ENCODE measurements around the gene ITGB4. TPM values are rescaled to one million over a fixed set of nuclear protein-coding genes. Genes with fewer than 3 reads are reported as not detected.

The ITGB4 gene
- total and polyA plus RNA-seq, 9 of the 15 experiments (the other 6 are each of a cell fraction or from before 2014, with no cell fraction given), result 0.05 to 2.8 (median 0.76) TPM; not detected in 3

DNA sequence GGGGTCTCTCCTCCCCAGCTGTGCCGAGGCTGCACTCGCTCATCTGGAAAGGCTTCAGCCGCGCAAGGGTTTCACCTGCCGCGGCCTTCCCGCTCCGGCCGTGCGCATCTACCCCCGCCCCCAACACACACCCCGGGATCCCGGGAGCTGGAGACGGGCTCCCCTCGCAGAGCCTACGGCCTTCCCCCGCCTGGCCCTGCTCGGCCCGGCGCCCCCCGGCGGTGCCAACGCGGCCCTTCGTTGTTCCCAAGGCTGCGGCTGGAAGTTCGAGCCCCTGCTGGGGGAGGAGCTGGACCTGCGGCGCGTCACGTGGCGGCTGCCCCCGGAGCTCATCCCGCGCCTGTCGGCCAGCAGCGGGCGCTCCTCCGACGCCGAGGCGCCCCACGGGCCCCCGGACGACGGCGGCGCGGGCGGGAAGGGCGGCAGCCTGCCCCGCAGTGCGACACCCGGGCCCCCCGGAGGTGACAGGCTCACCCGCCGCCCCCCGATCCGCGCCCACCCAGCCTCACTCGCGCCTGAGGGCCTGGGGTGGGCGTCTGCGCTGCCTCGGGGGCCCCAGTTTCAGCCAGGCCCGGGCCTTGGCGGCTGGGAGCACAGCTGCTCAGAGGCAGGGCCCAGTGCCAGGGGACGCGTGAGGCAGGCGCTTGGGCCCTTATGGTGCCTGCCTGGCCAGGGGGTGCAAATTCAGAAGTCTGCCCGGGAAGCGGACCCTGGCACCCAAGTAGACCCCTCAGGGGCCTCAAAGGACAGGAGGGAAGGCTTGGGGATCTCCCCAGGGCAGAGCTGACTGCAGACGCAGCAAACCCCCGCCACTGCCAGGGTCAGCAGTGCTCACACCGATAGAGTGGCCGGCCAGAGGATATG is 32.5 kb downstream of the ITGB4 start (continued):
- TF ChIP-seq, protein P1, sequence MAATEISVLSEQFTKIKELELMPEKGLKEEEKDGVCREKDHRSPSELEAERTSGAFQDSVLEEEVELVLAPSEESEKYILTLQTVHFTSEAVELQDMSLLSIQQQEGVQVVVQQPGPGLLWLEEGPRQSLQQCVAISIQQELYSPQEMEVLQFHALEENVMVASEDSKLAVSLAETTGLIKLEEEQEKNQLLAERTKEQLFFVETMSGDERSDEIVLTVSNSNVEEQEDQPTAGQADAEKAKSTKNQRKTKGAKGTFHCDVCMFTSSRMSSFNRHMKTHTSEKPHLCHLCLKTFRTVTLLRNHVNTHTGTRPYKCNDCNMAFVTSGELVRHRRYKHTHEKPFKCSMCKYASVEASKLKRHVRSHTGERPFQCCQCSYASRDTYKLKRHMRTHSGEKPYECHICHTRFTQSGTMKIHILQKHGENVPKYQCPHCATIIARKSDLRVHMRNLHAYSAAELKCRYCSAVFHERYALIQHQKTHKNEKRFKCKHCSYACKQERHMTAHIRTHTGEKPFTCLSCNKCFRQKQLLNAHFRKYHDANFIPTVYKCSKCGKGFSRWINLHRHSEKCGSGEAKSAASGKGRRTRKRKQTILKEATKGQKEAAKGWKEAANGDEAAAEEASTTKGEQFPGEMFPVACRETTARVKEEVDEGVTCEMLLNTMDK (IDR thresholded peaks at IDR 0.05; ENCODE audit: borderline replicate concordance, insufficient read depth, low read depth, low read length, poor library complexity, severe bottlenecking), result peak; percentile 92

GRCh38 chr17:75754378-75755204 is 33.3 kb downstream of the ITGB4 start:
- Histone ChIP-seq H3K27me3 (ENCODE audit: control insufficient read depth in 2 of 2, insufficient read depth in 2 of 2, low read length in 2 of 2) (no peaks in the 10 kb centered on the region), H3K79me2 (ENCODE audit: control insufficient read depth, insufficient read depth, low read length) (no peaks in the 10 kb centered on the region), H3K4me2 (ENCODE audit: insufficient read depth, low read length) (peak overlapping the region; percentile 61), H3K9me1 (ENCODE audit: control insufficient read depth, insufficient read depth, low read length) (no peaks in the 10 kb centered on the region), H3K9me3 (replicated peaks; ENCODE audit: control insufficient read depth, insufficient read depth, low read depth, low read length) (no peaks in the 10 kb centered on the region), H4K20me1 (replicated peaks; ENCODE audit: control insufficient read depth, insufficient read depth, low read length) (no peaks in the 10 kb centered on the region; the same call in 1 of the 2 replicates), H3K9ac (ENCODE audit: insufficient read depth in 1 of 2, low read depth in 2 of 2, low read length in 2 of 2) (peak overlapping the region; percentile 59 to 91), H3K36me3 (ENCODE audit: control insufficient read depth, insufficient read depth, low read length) (no peaks in the 10 kb centered on the region), H2AFZ (ENCODE audit: low read depth, low read length) (peak overlapping the region; percentile 97), H3K27ac (ENCODE audit: extremely low read depth, low read depth, low read length) (peak overlapping the region; percentile 76), H3K4me3 (no peak overlapping the region), H3K4me1 (replicated peaks in 1 of 2; ENCODE audit: control insufficient read depth in 2 of 2, insufficient read depth in 2 of 2, low read length in 2 of 2) (peaks cover 13 to 80% of the 10 kb centered on the region in 2 experiments)
- ChIA-PET CTCF (ENCODE audit: low intra/inter-chr PET ratio) (no interaction called here), POLR2A (interaction anchor here (0.6 to 14.7 kb wide), 7 partner anchors 9 to 516 kb away, joined by 3 to 464 read pairs (median 6); partner anchors contain the start of gene GALK1)
- peak; percentile 61 to 70 (median 64) for DNase-seq (ENCODE audit: extremely low read depth in 1 of 4, low spot score in 3 of 4)
- peak; percentile 23 for ATAC-seq
- FAIRE-seq, result peak; percentile 71
- intact Hi-C loops (cut with micrococcal nuclease) (loop anchor here (5.0 to 10.0 kb wide), 2 partner anchors 237 to 250 kb away; partner anchors contain the start of genes CASKIN2, CDK3 and TSEN54), in situ Hi-C loops (cut with MboI) (no loop called here)
- BruUV-seq (replicated peaks), result no TSS peak
- 46% methylated on average over 21 of the region's 27 CpGs for WGBS (ENCODE audit: insufficient coverage, low coverage, missing lambda C conversion rate)
- TF ChIP-seq NFYB (IDR thresholded peaks at IDR 0.05; ENCODE audit: extremely low read depth, insufficient read length), result no peak
- peak; percentile 25; the same call in 1 of the 2 replicates for TF ChIP-seq ZNF592 (IDR thresholded peaks at IDR 0.05)
- TF ChIP-seq, protein P2, sequence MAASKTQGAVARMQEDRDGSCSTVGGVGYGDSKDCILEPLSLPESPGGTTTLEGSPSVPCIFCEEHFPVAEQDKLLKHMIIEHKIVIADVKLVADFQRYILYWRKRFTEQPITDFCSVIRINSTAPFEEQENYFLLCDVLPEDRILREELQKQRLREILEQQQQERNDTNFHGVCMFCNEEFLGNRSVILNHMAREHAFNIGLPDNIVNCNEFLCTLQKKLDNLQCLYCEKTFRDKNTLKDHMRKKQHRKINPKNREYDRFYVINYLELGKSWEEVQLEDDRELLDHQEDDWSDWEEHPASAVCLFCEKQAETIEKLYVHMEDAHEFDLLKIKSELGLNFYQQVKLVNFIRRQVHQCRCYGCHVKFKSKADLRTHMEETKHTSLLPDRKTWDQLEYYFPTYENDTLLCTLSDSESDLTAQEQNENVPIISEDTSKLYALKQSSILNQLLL (CRISPR knock-in tag; IDR thresholded peaks at IDR 0.05; ENCODE audit: borderline replicate concordance), result no peak
- TF ChIP-seq MTA2 (IDR thresholded peaks at IDR 0.05; ENCODE audit: low read depth), result 0 out of 2 replicates have a peak, but pooled peaks have one; percentile 12
- TF ChIP-seq, protein P3, sequence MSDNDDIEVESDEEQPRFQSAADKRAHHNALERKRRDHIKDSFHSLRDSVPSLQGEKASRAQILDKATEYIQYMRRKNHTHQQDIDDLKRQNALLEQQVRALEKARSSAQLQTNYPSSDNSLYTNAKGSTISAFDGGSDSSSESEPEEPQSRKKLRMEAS (CRISPR knock-in tag; IDR thresholded peaks at IDR 0.05), result peak; percentile 87
- 0 out of 2 replicates have a peak, but pooled peaks have one; percentile 17 for TF ChIP-seq NFIC (IDR thresholded peaks at IDR 0.05)
- no peak for TF ChIP-seq TRIM28 (IDR thresholded peaks at IDR 0.05)

Data from K562 (cell line).